Measurements from ENCODE around the gene GLG1.

DNA sequence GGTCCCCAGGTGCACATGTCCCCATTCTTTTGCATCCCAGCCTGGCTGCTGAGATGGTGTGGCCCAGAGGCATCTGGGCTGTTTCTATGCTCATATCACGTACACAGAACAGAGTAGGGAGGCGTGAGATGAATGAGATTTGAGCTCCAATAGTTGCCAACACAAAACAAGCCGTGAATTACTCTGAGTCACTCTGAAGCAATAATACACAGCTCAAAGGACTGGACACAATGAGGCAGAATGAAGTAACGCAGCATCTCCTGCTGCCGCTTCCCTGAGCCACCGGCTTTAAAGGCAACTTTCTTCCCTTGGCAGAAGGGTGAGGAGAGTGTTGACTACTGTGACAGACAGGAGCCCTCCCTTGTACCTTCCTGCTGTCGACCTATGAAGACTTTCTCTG is 151.7 kb downstream of the GLG1 start:
- TF ChIP-seq, protein P1, sequence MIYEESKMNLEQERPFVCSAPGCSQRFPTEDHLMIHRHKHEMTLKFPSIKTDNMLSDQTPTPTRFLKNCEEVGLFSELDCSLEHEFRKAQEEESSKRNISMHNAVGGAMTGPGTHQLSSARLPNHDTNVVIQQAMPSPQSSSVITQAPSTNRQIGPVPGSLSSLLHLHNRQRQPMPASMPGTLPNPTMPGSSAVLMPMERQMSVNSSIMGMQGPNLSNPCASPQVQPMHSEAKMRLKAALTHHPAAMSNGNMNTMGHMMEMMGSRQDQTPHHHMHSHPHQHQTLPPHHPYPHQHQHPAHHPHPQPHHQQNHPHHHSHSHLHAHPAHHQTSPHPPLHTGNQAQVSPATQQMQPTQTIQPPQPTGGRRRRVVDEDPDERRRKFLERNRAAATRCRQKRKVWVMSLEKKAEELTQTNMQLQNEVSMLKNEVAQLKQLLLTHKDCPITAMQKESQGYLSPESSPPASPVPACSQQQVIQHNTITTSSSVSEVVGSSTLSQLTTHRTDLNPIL (CRISPR knock-in tag; IDR thresholded peaks at IDR 0.05; ENCODE audit: low read depth): no peak
- TF ChIP-seq TOX (CRISPR knock-in tag; IDR thresholded peaks at IDR 0.05; ENCODE audit: borderline replicate concordance) (no peak), ZFP3 (CRISPR knock-in tag; IDR thresholded peaks at IDR 0.05) (no peak), ZFP30 (CRISPR knock-in tag; IDR thresholded peaks at IDR 0.05) (no peak)

All from SK-N-SH treated with all-trans-retinoic acid at 6 μM for 48 hours (cell line).